HG02943 (cell line): ENCODE data around the gene ASB8.

Experiments used
- ATAC-seq: cut with Tn5 transposase; IDR thresholded peaks from one replicate; pipeline ENCODE4 v1.9.1; 2021; ENCODE audit warnings: mild to moderate bottlenecking, low read depth, moderate library complexity; ENCODE audit not compliant: unreplicated experiment

ASB8 gene

GRCh38 chr12:48157018-48157888 lies at the start of gene ASB8:
Gene ASB8 (minus strand): TSS chr12:48157515. CDS start chr12:48153496, 4,019 bp downstream.
- ATAC-seq: peak; percentile 92

DNA sequence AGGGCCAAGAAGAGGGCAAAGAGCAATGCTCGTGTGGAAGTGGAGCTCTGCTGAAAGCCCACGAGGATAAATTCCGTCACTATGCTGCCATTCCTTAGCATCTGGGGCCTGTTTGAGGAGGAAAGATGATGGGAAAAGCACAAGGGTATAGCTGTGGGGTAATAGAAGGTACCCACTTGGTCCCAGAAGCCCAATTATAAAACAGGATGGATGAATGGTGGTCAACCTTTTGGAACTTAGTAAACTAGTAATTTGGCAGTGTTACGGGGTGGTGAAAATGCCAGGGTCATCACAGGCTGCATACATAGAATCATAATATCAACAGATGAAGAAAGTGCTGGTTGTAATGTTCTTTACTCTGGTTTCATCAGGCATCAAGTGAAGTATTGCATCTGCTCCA lies 45.9 kb upstream of the ASB8 start, which contains the start of gene OR10AD1:
TSS of gene OR10AD1 (minus strand) at position 101 of the 400 bp plus-strand sequence. CDS start at position 101, 0 bp downstream.
- no peak for ATAC-seq

DNA sequence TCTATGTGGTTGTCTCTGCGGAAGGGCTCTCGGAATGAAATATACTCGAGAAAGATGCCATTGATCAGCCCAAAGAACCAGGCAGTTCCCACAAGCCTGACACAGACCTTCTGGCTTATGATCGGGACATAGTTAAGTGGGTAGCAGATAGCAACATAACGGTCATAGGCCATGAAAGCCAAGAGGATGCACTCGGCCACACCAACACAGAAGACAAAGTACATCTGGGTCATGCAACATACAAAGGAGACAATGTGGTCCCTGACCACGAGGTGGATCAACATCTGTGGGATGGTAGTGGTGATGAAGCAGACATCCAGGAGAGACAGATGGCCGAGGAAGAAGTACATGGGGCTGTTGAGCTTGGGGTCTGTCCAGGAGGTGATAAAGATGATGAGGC lies 45.5 kb upstream of the ASB8 start:
- no peak for ATAC-seq

GRCh38 chr12:48201516-48201915 lies 44.2 kb upstream of the ASB8 start:
- ATAC-seq: no peak

GRCh38 chr12:48201091-48201490 lies 43.8 kb upstream of the ASB8 start:
- ATAC-seq: no peak

GRCh38 chr12:48199774-48200221 lies 42.5 kb upstream of the ASB8 start:
- no peak for ATAC-seq

DNA sequence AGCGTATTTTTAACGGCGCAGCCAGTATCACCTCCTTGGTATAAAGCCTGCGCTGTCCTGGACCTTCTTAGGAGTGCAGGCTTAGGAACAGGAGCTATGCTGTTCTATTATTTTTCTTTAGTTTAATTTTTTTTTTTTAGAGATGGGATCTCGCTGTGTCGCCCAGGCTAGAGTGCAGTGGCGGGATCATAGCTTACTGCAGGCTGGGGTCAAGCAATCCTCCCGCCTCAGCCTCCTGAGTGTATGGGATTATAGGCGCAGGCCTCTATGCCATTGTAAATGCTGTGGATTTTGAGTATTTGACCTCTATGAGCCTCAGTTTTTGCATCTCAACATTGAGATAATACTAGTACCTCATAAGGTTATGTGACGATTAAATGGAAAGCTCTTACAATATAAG lies 41.7 kb upstream of the ASB8 start:
- ATAC-seq: no peak

DNA sequence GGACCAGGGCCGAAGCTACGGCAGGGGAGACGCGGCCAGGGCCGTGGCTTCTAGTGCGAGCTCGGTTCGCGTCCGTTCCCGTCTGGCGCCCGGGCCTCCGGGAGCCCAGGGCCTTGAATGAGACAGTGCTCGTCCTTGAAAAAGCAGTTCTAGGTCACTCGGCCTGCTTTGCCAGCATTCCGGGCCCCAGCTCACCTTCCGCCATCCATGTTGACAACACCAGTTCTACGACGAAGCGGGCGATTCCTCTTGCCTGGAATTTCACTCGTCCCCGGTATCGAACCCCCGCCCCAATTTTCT lies 41.3 kb upstream of the ASB8 start:
- peak; percentile 9 for ATAC-seq

GRCh38 chr12:48197971-48198671 lies 40.8 kb upstream of the ASB8 start:
- ATAC-seq: peak; percentile 100

GRCh38 chr12:48197549-48197970 lies 40.2 kb upstream of the ASB8 start:
- ATAC-seq: no peak

- ATAC-seq: no peak
Observed at GRCh38 chr12:48194799-48195201, 37.5 kb upstream of the ASB8 start.

- ATAC-seq: no peak
Observed at GRCh38 chr12:48193623-48194022, 36.3 kb upstream of the ASB8 start.

GRCh38 chr12:48192861-48193260 lies 35.5 kb upstream of the ASB8 start:
- no peak for ATAC-seq

DNA sequence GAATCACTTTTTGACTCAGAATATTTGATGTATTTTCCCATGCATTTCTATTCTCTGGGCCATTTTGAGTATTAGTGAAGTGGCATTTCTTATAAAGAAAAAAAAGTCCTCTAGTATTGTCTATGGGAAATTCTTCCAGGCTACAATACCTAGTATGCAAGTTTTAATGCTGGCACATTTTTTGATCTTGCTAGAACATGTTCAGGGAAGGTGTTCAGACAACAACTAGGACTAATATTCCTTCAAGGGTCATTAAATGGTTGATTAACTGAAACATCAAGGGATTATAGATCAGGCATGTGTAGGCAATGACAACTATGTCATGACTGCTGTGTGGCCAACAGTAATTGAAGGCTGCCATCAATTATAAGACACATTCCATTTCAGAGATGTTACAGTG lies 33.8 kb upstream of the ASB8 start:
- ATAC-seq: no peak

GRCh38 chr12:48189331-48190125 lies 32.2 kb upstream of the ASB8 start:
- no peak for ATAC-seq

DNA sequence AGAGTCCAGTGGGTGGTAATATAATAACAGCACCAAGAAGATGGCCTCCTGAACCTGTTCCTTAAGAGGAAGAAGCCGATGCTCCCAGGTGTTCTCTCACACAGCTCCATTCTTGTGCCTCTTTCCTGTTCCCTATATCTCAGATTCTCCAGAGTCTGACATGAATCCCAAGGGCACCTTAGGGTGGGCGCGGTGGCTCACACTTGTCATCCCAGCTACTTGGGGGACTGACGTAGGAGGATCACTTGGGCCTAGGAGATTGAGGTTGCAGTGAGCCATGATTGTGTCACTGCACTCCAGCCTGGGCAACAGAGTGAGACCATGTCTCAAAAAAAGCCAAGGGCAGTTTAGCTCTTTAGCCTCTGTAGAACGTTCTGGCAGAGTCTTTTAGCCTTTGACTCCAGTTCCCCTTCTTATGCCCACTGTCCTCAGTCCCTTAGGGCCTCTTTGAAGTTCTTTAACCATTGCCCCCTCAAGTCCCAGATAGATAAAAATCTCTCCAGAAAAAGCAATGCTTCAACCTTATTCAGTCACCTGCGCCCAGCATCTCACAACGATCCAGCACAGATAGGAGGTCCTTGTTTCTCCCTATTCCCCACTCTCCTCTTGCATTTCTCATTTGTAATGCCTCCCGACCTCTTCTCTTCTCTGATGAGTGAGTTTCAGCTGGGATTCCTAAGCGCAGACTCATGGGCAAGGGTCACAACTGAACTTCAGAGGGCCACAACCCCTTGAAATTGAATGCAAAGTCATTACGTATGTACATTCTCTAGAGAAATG lies 30.8 kb upstream of the ASB8 start:
- ATAC-seq: no peak

- ATAC-seq: no peak
Observed at GRCh38 chr12:48185181-48185919, 28.0 kb upstream of the ASB8 start.

DNA sequence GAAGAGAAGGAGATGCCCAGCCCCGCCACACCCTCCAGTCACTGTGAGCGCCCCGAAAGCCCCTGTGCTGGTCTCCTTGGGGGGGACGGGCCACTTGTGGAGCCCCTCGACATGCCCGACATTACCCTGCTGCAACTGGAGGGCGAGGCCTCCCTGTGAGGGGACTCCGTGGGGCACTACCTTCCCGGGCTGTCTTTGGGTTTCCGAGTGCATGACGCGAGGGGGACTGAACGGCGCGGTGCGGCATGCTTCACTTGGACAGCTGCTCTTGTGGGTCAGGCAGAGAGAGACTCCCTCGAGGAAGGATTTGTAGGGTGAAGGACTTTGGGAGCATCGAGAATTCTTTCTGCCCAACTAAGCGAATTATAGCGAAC lies 27.2 kb upstream of the ASB8 start:
- ATAC-seq: no peak

- ATAC-seq: no peak
Observed at GRCh38 chr12:48183876-48184548, 26.7 kb upstream of the ASB8 start.
